Subcutaneous abdominal adipose tissue (tissue), 5 donors: ENCODE results near the gene ZFYVE28.

Experiments
- H3K27ac ChIP-seq: one replicate; pipeline ENCODE4 v1.7.0; 2013; ENCODE audit warnings: low read depth, mild to moderate bottlenecking, inconsistent platforms, low read length, moderate library complexity
- H3K27me3 ChIP-seq, 5 donors: one replicate each; pipeline ENCODE4 v1.7.0; 2013; ENCODE audit warnings: low read length in 5 of 5, inconsistent platforms in 1 of 5; ENCODE audit not compliant: control insufficient read depth in 5 of 5, insufficient read depth in 4 of 5
- H3K36me3 ChIP-seq, 5 donors: one replicate each; pipeline ENCODE4 v1.7.0; 2013; ENCODE audit warnings: low read length in 5 of 5; ENCODE audit not compliant: control insufficient read depth in 5 of 5, insufficient read depth in 5 of 5
- H3K4me1 ChIP-seq, 5 donors: one replicate each; pipeline ENCODE4 v1.7.0; 2013; ENCODE audit warnings: low read length in 5 of 5, mild to moderate bottlenecking in 3 of 5, moderate library complexity in 1 of 5; ENCODE audit not compliant: control insufficient read depth in 5 of 5, insufficient read depth in 5 of 5
- H3K4me3 ChIP-seq, 5 donors: one replicate each; pipeline ENCODE4 v1.7.0; 2013; ENCODE audit warnings: low read length in 5 of 5, low read depth in 1 of 5
- H3K9ac ChIP-seq, 5 donors: one replicate each; pipeline ENCODE4 v1.7.0; 2013; ENCODE audit warnings: low read length in 5 of 5, mild to moderate bottlenecking in 4 of 5, moderate library complexity in 3 of 5
- H3K9me3 ChIP-seq, 5 donors: one replicate each; pipeline ENCODE4 v1.7.0; 2013; ENCODE audit warnings: low read length in 5 of 5; ENCODE audit not compliant: control insufficient read depth in 5 of 5
- donor health status: healthy.
- donor health status: healthy.
- donor health status: healthy.
- donor health status: healthy.
- donor health status: healthy.

The ZFYVE28 gene

DNA sequence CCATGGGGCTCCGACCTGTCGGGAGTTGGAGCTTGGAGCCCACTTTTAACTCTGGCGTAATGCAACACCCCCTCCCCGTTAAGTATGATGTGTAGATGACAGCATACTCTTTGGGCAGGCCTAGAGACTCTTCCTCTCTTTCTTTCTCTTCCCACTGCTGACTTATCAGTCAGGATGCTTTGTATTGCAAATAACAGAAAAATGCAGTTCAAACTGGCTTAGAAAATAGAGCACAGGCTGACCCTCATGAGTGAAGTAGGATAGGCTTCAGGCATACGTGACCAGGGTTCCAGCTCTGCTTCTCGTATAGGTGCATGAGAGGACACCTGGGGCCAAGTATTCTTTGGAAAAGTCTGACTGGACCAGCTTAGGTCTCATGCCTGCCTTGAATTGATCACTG is 27.1 kb upstream of the ZFYVE28 start:
- no peak overlapping the region for H3K9ac ChIP-seq
- peaks cover 0 to 2% (median 0%) of the 10 kb centered on the region in 5 donors for H3K27me3 ChIP-seq
- peaks cover 0 to 5% (median 3%) of the 10 kb centered on the region in 5 donors for H3K4me1 ChIP-seq
- peaks cover 0 to 3% (median 0%) of the 10 kb centered on the region in 5 donors for H3K9me3 ChIP-seq
- H3K4me3 ChIP-seq, result no peak overlapping the region
- H3K27ac ChIP-seq, result no peak overlapping the region
- no peaks in the 10 kb centered on the region for H3K36me3 ChIP-seq

DNA sequence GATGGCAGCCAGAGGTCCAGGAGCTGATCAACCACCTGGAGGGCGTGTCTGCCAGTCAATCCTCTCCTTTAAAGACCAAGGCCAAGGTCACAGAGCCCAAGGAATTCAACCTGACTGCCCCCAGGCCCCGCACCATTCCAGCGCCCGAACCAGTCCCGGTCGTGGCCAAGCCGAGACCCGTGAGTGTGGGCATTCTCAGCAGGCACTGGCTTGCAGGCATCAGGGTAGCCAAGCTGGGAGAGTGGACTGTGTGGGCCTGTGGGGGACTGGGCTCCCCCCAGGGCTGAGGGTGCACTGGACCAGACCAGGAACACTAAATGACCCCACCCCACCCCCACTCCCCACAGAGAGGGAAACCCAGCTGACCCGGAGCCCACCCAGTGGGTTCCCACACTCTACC is 26.7 kb upstream of the ZFYVE28 start:
- Histone ChIP-seq H3K36me3 (no peaks in the 10 kb centered on the region), H3K27me3 (peaks cover 0 to 2% (median 0%) of the 10 kb centered on the region in 5 donors), H3K4me1 (peaks cover 0 to 5% (median 3%) of the 10 kb centered on the region in 5 donors), H3K4me3 (no peak overlapping the region), H3K27ac (no peak overlapping the region), H3K9me3 (peaks cover 0 to 3% (median 0%) of the 10 kb centered on the region in 5 donors), H3K9ac (no peak overlapping the region)

DNA sequence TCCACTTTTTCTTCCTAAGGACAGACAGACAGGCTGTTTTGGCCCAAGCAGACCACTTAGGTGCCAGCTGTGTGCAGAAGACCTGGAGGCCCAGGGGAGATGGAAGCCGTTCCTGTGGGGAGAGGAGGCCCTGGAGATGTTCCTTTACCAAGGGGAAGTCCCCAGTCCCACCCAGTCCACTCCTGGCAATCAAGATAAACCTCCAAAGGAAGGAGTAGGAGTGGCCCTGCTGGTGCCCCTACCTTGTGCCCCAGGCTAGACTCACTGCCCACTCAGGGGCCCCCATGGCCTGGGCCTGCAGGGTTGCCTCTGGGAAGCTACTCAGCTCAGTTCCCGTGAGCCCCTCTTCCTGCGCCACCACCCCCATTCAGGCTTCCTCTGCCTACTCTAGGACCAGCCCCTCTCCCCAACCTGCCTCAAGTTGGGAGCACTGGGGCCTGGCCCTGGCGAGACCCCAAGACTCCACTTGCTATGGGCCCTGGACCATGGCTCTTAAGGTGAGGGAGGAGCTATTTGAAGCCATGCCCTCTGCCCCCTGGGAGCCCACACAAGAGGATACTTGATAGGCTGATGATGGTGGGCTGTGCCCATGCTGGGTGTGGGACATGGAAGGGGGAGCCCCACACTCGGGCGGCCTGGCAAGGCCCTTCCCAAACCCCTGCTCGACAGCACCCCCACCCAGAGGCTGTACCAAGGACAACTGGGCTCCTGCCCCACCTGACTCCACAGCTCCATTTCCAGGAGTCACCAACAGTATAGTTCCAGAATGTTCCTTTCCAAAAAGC is 25.7 kb upstream of the ZFYVE28 start:
- Histone ChIP-seq H3K9ac (no peak overlapping the region), H3K27me3 (peaks cover 0 to 2% (median 0%) of the 10 kb centered on the region in 5 donors), H3K4me3 (no peak overlapping the region), H3K9me3 (peaks cover 0 to 3% (median 0%) of the 10 kb centered on the region in 5 donors), H3K27ac (no peak overlapping the region), H3K4me1 (peaks cover 0 to 5% (median 3%) of the 10 kb centered on the region in 5 donors), H3K36me3 (no peaks in the 10 kb centered on the region)

DNA sequence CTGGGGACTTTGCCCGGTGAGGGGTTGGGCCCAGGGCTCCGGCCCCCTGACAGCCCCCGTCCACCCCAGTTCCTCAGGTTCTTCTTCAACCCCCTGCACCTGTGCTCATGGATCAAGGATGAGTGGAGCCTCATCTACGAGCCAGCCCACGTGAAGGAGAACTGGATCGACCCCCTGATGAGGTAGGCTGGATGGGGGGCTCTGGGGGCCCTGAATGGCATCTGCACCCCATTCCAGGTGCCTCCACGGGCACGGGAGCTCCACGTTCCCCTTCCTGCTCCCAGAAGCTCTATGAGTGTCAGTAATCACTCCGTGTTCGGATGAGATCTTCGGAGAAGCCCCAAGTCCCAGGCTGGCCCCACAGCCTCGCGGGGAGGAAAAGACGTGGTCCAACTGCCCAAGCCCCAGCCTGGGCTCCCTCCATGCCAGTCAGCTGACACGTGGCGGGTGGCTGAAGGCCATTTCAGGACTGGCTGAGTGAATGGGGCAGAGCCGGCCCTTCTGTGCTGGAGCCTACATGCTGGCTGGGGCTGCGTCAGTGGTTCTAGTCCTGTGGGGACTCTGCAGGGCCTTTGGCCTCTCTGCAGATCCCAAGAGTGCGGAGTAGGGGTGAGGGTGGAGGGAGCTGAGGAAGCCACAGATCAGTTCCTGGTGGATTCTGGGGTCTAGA is 24.8 kb upstream of the ZFYVE28 start:
- H3K9ac ChIP-seq, result no peak overlapping the region
- no peaks in the 10 kb centered on the region for H3K36me3 ChIP-seq
- H3K9me3 ChIP-seq, result peaks cover 0 to 3% (median 0%) of the 10 kb centered on the region in 5 donors
- peaks cover 0 to 5% (median 3%) of the 10 kb centered on the region in 5 donors for H3K4me1 ChIP-seq
- peaks cover 0 to 2% (median 0%) of the 10 kb centered on the region in 5 donors for H3K27me3 ChIP-seq
- no peak overlapping the region for H3K4me3 ChIP-seq
- no peak overlapping the region for H3K27ac ChIP-seq

DNA sequence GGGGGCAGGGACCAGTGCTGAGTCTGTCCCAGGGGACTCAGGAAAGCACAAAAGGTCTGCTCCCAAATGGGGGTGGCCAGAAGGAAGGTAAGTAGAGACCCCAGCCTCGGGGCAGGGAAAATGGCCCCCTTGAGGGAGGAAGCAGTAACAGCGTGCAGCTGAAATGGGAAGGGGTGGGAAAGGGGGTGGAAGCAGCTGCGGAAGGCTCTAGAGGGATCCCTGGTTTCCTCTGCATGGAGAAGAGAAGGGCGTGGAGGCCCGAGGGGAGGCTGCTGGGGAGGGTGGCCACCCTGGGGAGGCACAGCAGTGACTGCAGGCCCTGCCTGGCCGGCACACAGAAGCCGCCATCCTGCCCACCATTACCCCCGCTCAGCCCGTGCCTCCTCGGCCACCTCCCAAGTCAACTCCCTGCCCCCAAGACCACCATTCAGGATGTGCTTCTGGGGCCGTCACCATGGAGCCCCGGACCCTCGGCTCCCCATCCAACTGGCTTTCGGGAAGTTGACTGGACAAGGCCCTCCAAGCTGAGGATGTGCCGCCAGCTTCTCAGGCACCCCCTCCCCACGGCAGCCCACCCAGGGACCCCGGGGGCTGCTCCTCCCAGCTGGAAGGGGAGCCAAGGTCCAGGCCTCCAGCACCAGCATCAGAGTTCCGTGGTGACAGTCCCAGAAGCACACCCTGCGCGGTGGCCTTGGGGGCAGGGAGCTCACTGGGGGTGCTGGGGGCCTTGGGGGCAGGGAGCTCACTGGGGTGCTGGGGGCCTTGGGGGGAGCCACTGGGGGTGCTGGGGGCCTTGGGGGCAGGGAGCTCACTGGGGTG is 23.9 kb upstream of the ZFYVE28 start:
- Histone ChIP-seq H3K9ac (no peak overlapping the region), H3K27ac (no peak overlapping the region)

DNA sequence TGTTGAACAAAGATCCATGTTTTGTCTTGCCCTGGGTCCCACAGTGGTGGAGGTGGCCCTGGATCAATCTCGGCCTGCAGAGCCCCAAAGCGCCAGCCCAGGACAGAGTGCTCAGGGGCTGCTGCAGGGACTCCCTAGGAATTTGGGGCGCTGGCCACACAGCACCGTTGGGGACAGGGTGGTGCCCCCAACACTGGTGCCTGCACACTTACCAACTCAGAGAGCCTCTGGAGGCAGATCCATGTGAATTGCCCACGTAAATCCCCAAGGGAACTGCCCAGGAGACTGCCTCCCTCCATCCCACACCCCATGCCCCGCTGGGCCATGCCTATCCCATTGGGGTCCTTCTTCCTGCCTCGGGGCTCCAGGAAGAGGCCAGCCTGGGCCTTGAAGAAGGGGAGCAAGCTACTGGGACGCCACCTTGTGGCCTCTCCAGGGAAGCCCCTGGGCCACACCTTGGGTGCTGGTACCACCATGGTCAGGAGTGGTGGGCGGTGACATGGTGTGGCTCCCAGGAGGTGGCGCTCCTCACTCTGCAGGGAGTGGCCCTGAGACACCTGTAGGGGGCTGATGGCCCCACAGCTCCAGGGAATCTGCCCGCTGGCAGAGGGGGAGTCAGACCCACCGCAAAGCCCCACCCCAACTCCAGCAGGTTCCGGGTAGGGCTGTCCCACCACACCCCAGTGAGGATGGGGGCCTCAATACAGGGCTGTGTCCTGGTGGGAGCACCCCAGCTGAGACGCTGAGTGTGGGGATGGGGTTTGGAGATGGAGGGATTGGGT is 23.1 kb upstream of the ZFYVE28 start:
- H3K9ac ChIP-seq, result no peak overlapping the region
- H3K27me3 ChIP-seq, result peaks cover 0 to 2% (median 0%) of the 10 kb centered on the region in 5 donors
- H3K4me1 ChIP-seq, result peaks cover 0 to 5% (median 3%) of the 10 kb centered on the region in 5 donors
- H3K36me3 ChIP-seq, result no peaks in the 10 kb centered on the region
- no peak overlapping the region for H3K27ac ChIP-seq
- no peak overlapping the region for H3K4me3 ChIP-seq
- no peaks in the 10 kb centered on the region for H3K9me3 ChIP-seq

More for the DNA sequence above, 23.9 kb upstream of the ZFYVE28 start:
- Histone ChIP-seq H3K4me1 (peaks cover 0 to 5% (median 3%) of the 10 kb centered on the region in 5 donors), H3K36me3 (no peaks in the 10 kb centered on the region), H3K27me3 (peaks cover 0 to 2% (median 0%) of the 10 kb centered on the region in 5 donors), H3K9me3 (peaks cover 0 to 3% (median 0%) of the 10 kb centered on the region in 5 donors), H3K4me3 (no peak overlapping the region)

DNA sequence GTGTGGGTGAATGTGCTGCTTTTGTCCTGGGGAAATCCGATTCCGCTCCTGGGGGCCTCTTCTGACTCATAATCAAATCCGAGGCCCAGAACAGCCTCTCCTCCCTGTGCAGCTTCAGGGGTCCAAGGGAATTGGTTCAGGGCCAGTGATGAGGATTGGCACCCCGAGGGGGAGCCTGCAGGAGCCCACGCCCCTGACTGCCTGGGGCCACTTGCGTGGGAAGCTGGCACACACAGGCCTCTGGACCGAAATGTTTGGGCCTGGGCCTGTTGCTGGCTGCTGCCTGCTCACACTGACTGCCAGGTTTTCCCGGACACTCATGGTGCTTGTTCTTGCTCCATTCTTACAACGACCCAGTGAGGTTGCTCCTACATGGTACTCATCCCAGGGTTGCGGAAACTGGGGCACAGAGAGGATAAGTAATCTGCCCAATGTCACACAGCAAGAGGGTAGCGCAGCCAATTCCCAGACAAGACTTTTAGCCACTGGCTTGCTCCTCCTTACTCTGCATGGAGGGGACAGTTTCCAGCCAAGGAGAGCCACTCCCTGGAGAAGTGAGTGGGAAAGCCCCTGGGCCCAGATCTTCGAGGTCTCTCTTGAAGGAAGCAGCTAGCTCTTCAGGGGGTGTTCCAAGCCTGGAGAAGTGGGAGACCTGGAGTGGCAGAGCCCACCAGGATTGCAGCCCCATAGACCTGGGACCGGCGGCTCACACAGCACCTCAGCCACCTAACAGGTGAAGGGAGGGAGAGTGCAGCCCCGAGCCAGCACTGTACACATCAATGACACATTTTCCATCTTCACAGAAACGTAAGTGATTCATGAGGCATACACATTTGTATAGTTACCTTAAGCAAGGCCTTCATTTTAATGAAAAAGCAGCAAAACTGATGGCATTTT is 20.6 kb upstream of the ZFYVE28 start:
- H3K36me3 ChIP-seq, result no peaks in the 10 kb centered on the region

DNA sequence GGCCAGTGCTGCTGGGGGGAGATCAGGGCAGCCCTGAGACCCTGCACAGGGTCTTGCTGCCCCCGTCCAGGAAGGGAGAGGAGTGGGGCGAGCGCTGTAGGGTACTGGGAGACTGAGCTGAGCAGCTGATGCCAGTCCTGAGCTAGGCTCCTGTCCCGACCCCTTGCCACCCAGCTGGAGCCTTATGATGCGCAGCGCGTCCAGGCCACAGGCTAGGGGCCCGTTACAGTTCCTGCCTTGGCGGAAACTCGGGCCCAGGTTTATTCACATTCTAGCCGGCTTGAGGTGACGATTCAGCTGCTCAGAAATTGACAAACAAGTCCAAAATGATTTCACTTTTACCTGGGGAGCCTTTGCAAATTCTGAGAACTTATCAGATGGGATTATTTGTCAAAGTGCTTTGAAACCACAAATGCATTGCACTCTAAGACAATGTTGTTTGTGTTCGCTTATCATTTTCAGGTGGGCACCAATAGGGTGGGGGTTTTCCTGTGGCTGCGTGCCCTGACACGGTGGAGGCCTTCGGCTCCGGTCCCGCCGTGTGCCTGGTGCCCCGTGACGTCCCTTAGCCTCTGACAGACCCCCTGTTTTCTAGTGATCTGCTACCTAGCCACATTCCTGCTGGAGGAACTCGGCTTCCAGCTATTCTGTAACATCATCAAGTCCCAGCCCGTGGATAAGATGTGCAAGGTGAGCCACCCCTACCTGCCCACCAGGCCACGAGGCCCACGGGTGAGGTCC is 19.2 kb upstream of the ZFYVE28 start:
- Histone ChIP-seq H3K9ac (no peak overlapping the region), H3K27ac (no peak overlapping the region), H3K4me1 (peaks cover 0 to 5% (median 4%) of the 10 kb centered on the region in 5 donors), H3K36me3 (no peaks in the 10 kb centered on the region), H3K4me3 (no peak overlapping the region), H3K9me3 (no peaks in the 10 kb centered on the region), H3K27me3 (peaks cover 0 to 9% (median 2%) of the 10 kb centered on the region in 5 donors)

More for the DNA sequence above, 20.6 kb upstream of the ZFYVE28 start:
- H3K4me3 ChIP-seq, result no peak overlapping the region
- H3K9ac ChIP-seq, result no peak overlapping the region
- no peak overlapping the region for H3K27ac ChIP-seq
- H3K9me3 ChIP-seq, result no peaks in the 10 kb centered on the region
- H3K27me3 ChIP-seq, result peaks cover 0 to 4% (median 2%) of the 10 kb centered on the region in 5 donors
- H3K4me1 ChIP-seq, result peaks cover 0 to 5% (median 4%) of the 10 kb centered on the region in 5 donors
